Ammon's horn (tissue), 1 donor: ENCODE data around the gene SLC43A1.

Source experiments
- DNase-seq: peaks from one replicate; pipeline ENCODE4 v3.0.0-alpha.2; 2016; ENCODE audit warnings: low spot score

Gene SLC43A1

GRCh38 chr11:57479021-57479663, 36.4 kb downstream of the SLC43A1 start:
- no peak for DNase-seq

DNA sequence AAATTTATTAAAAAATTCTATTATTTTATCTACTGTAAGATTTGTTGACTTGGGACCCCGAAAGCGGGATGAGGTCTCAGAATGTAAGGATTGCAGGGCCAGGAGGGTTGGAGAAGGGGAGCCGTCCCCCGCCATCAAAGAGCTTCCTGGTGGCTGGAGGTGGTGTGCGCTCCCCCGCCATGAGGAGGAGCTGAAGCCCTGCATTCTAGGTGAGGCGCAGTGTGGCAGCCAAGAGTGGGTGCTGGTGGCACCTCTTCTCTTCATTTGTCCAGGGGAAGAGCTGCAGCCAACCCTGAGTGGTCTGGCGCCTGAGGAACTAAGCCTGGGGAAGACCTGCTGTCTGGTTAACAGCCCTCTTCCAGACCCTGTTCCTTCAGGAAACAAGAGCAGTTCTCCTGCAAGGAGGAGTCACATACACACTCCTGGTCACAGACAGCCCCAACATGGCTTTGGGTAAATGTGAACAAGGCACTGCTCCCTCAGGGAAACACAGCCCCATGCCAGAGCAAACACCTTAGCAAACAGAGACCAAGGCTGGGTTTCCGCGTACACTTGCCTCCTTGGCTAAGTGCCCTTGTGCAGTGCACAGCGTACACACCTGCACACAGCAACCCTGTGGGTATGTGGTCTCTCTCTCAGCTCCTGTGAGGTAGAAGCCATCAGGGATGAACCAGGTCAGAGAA, 37.9 kb downstream of the SLC43A1 start:
- DNase-seq = no peak

DNA sequence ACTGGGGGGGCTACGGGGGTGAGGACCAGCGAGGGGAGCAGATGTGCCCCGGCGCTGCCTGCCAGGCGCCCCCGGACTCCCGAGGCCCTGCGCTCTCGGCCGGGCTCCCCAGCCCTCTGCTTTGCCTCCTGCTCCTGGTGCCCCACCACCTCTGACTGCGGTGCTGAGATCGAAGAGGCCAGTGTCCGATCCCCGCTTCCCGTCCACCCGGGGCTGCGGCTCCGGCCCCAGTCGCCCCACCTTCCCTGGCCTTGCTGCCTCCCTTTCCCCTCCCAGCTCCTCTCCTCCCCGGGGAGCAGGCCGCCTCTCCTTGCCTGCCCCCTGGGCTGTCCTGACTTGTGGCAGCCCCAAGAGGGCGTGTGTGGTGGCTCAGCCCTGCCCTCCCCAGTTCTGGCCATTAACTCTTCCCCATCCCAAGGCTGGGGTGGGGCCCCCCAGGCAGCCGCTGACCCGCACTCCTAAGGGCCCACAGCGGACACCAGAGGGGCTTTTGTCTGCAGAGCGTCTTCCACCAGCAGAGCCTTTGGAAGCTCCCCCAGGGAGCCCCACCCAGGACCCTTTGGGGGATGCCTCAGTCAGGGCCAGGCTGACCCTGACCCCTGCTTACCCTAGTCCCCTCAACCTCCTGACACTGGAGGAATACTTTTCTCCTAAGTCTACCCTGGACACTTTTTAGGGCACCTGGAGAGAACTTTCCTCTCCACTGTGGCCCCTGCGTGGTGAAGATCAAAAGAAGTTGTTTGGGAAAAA, 38.6 kb downstream of the SLC43A1 start:
- DNase-seq = no peak

DNA sequence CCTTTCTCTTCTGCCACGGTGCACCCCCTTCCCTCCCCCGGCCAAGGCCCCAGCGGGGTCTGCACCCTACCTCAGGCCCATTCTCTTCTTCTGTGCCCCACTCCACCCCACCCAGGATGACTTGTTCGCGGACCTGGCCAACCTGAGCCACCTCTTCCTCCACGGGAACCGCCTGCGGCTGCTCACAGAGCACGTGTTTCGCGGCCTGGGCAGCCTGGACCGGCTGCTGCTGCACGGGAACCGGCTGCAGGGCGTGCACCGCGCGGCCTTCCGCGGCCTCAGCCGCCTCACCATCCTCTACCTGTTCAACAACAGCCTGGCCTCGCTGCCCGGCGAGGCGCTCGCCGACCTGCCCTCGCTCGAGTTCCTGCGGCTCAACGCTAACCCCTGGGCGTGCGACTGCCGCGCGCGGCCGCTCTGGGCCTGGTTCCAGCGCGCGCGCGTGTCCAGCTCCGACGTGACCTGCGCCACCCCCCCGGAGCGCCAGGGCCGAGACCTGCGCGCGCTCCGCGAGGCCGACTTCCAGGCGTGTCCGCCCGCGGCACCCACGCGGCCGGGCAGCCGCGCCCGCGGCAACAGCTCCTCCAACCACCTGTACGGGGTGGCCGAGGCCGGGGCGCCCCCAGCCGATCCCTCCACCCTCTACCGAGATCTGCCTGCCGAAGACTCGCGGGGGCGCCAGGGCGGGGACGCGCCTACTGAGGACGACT, 39.3 kb downstream of the SLC43A1 start:
- no peak for DNase-seq

DNA sequence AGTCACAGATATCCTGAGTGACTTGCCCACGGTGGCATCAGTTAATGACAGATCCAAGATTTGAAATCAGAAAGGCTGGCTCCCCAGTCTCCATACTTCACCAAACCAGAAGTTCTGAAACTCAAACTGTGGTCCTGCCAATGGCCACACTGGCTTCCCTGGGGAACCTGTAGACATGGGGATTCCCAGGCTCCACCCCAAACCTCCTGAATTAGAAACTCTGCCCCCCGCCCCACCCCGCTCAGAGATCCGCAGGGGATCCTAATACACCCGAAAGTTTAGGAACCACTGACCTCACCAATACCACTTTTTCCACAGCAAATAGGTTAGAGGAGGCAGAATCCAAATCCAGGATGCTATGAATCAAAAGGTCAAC, 39.8 kb downstream of the SLC43A1 start:
- no peak for DNase-seq

GRCh38 chr11:57475191-57475590, 40.3 kb downstream of the SLC43A1 start:
- no peak for DNase-seq

- DNase-seq = no peak
Observed at GRCh38 chr11:57474803-57475115, 40.7 kb downstream of the SLC43A1 start.

- DNase-seq = no peak
Observed at GRCh38 chr11:57474017-57474802, 41.3 kb downstream of the SLC43A1 start.

GRCh38 chr11:57473285-57473841, 42.1 kb downstream of the SLC43A1 start:
- DNase-seq = no peak

DNA sequence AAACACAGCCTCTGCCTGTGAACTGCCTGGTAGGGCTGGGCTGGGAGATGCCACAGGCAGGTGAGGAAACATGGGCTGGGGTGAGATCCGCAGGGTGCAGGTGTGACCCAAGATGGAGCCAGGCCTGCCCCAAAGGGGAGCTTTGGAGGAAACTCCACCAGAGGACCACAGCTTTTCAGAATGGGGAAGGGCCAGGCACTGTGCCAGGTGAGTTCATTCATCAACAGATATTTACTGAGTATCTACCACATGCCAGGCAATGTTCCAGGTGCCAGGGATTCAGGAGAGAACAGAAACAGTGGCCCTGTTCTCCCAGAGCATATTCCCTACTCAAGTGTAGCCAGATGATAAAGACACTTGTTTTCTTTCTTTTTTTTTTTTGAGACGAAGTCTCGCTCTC, 44.0 kb downstream of the SLC43A1 start:
- no peak for DNase-seq

- no peak for DNase-seq
Observed at GRCh38 chr11:57469268-57469667, 46.2 kb downstream of the SLC43A1 start.

GRCh38 chr11:57468276-57468675, 47.2 kb downstream of the SLC43A1 start:
- DNase-seq = no peak

- DNase-seq = no peak
Observed at GRCh38 chr11:57467508-57468157, 47.9 kb downstream of the SLC43A1 start.

DNA sequence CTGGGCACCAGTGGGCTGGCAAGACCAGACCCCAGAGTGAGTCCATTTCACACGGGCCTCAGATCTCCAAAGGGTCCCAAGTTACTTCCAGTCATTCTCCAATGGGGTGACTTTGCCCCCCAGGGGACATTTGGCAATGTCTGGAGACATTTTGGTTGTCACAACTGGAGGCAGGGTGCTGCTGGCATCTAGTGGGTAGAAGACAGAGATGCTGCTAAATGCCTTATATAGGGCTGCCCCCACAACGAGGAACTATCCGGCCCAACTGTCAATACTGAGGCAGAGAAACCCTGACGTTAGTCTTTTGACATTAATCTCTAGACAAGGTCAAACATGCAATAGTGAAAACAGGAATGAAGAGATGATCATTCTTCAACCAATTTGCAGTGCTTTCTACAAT, 48.8 kb downstream of the SLC43A1 start:
- DNase-seq = no peak

GRCh38 chr11:57464539-57465181, 50.8 kb downstream of the SLC43A1 start:
- DNase-seq = peak; percentile 68

GRCh38 chr11:57463671-57464538, 51.6 kb downstream of the SLC43A1 start:
- DNase-seq = no peak

GRCh38 chr11:57462597-57462996, 52.9 kb downstream of the SLC43A1 start:
- no peak for DNase-seq

DNA sequence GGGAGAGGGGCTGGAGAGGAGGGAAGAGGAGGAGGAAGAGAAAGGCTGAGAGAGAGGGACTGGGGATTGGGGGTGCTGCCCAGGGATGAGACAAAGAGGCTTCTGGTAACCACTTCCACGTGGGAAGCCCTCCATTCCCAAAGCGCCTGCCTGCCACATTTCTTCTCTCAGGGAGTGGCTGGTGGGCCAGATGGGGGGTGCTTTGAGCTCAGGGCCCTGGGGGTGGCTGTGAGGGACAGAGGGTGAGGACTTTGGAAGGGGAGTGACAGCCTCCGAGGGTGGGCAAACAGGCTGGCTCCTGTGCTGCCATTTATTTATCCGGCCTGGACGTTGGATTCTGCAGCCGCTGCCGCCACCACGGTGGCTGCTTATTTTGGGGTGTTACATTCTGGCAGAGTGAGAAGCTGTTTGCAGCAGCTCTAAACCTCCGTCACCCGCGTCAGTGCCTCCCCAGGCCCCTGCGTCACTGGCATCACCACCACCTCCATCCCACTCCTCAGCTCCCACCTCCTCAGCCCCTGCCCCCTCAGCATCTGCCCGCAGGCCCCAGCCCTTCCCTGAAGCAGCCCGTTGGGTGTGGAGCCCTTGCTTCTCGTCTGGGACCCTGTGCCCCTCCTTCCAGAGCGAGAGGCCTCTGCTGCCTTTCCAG, 53.5 kb downstream of the SLC43A1 start:
- DNase-seq = no peak
